PC-9 (cell line): Measurements from ENCODE around the gene ARF3. TPM values are rescaled to one million over a fixed set of nuclear protein-coding genes. Genes with fewer than 3 reads are reported as not detected.
A peak's percentile ranks its signal among the peaks of the same experiment; 100 is the strongest.

Source experiments
- BruUV-seq: library from RNA; stranded (reverse); fragments of 400-500 nt; replicated peaks from 2 replicates; lab custom pipeline; 2021; lab: Mats Ljungman, UMichigan
- CTCF ChIA-PET: fragments of 300-600 bp; sonication (Branson Sonifier 250); formaldehyde crosslinking; loops from one replicate; lab custom pipeline; 2022; ENCODE audit warnings: antibody characterized with exemption; lab: Charles Lee
- POLR2A ChIA-PET: fragments of 300-600 bp; sonication (Branson Sonifier 250); formaldehyde crosslinking; loops from one replicate; lab custom pipeline; 2022; ENCODE audit warnings: antibody characterized with exemption; ENCODE audit not compliant: unreplicated experiment; lab: Charles Lee
- DNase-seq, 2 experiments: peaks; one replicate each; pipeline versions ENCODE4 v3.0.0 to v3.0.0-alpha.2; 2015 to 2022; ENCODE audit warnings: mixed read lengths in 1 of 2
- H2AFZ ChIP-seq: fragments of 200-600 bp; sonication (generic); 2 replicates; pipeline ENCODE4 v1.8.1; 2017; ENCODE audit warnings: antibody characterized with exemption
- H3F3A ChIP-seq: fragments of 200-600 bp; sonication (generic); 2 replicates; pipeline ENCODE4 v1.8.1; 2017; ENCODE audit warnings: antibody characterized with exemption, mild to moderate bottlenecking, low read depth; ENCODE audit not compliant: insufficient read depth
- H3K27ac ChIP-seq: fragments of 200-600 bp; sonication (generic); 2 replicates; pipeline ENCODE4 v1.6.1; 2016; ENCODE audit warnings: mixed run types
- H3K27me3 ChIP-seq: fragments of 200-600 bp; sonication (generic); 2 replicates; pipeline ENCODE4 v1.6.1; 2016; ENCODE audit warnings: low read depth, mixed run types; ENCODE audit not compliant: insufficient read depth
- H3K36me3 ChIP-seq: fragments of 200-600 bp; sonication (generic); 2 replicates; pipeline ENCODE4 v1.6.1; 2016; ENCODE audit warnings: low read depth, mixed run types
- H3K4me1 ChIP-seq: fragments of 200-600 bp; sonication (generic); replicated peaks from 2 replicates; pipeline ENCODE4 v1.6.1; 2016; ENCODE audit warnings: mixed run types; ENCODE audit not compliant: insufficient read depth
- H3K4me2 ChIP-seq: fragments of 200-600 bp; sonication (generic); 2 replicates; pipeline ENCODE4 v1.6.1; 2017; ENCODE audit warnings: mixed run types
- H3K4me3 ChIP-seq: fragments of 200-600 bp; sonication (generic); 2 replicates; pipeline ENCODE4 v1.6.1; 2016; ENCODE audit warnings: mixed run types
- H3K79me2 ChIP-seq: fragments of 200-600 bp; sonication (generic); 2 replicates; pipeline ENCODE4 v1.6.1; 2017; ENCODE audit warnings: low read depth, mixed run types
- H3K9me2 ChIP-seq: fragments of 200-600 bp; sonication (generic); 2 replicates; pipeline ENCODE4 v1.8.1; 2017; ENCODE audit warnings: mild to moderate bottlenecking; ENCODE audit not compliant: insufficient read depth
- H3K9me3 ChIP-seq: fragments of 200-600 bp; sonication (generic); 2 replicates; pipeline ENCODE4 v1.8.1; 2016; ENCODE audit warnings: low read depth; ENCODE audit not compliant: insufficient read depth
- H4K20me1 ChIP-seq: fragments of 200-600 bp; sonication (generic); 2 replicates; pipeline ENCODE4 v1.8.1; 2017; ENCODE audit not compliant: insufficient read depth
- CTCF ChIP-seq: fragments of 200-600 bp; sonication (generic); conservative IDR thresholded peaks from 2 replicates; pipeline ENCODE4 v1.6.1; 2017; ENCODE audit warnings: mixed run types, antibody characterized with exemption, mild to moderate bottlenecking, moderate library complexity
- EZH2 ChIP-seq: fragments of 200-600 bp; sonication (generic); IDR thresholded peaks from 2 replicates; pipeline ENCODE4 v1.8.0; 2017; ENCODE audit warnings: antibody characterized with exemption, low read depth
- intact Hi-C: fragments of 100-400 bp; cut with micrococcal nuclease; formaldehyde crosslinking; loops from one replicate; pipeline ENCODE4 v1.10.0; 2022; ENCODE audit not compliant: unreplicated experiment
- total RNA-seq: library from RNA; stranded (reverse); gene quantifications from 2 replicates; pipeline ENCODE4 v1.2.3, GENCODE V29; 2021

Gene ARF3
- total RNA-seq, 1 experiment from 2014 or later = 205 TPM

GRCh38 chr12:48890657-48891418, 66.4 kb downstream of the ARF3 start:
- peak; percentile 41 to 78 for DNase-seq
- Histone ChIP-seq H3K9me3 (no peaks in the 10 kb centered on the region), H3K4me2 (peak overlapping the region; percentile 55), H3K27me3 (peaks cover 7% of the 10 kb centered on the region; the same call in 1 of the 2 replicates), H3K79me2 (no peaks in the 10 kb centered on the region), H3K4me1 (no peaks in the 10 kb centered on the region), H3F3A (no peaks in the 10 kb centered on the region; the same call in 1 of the 2 replicates), H3K36me3 (no peaks in the 10 kb centered on the region), H3K27ac (no peak overlapping the region), H3K9me2 (no peaks in the 10 kb centered on the region), H4K20me1 (no peaks in the 10 kb centered on the region), H2AFZ (no peak overlapping the region), H3K4me3 (no peak overlapping the region)
- ChIA-PET CTCF (interaction anchor here (0.6 to 2.3 kb wide), 9 partner anchors 16 to 151 kb away, joined by 3 to 19 read pairs (median 4); partner anchors contain the start of genes ARF3 and DDX23), POLR2A (interaction anchor here (0.6 kb wide), 1 partner anchor 25 kb away, joined by 5 read pairs; no protein-coding TSS in a partner anchor)
- TF ChIP-seq EZH2 (no peak), CTCF (peak; percentile 90)
- intact Hi-C loops = loop anchor here (1.0 kb wide), 1 partner anchor 38 kb away; no protein-coding TSS in a partner anchor
- BruUV-seq = no TSS peak

- Histone ChIP-seq H3K4me2 (no peak overlapping the region), H3K36me3 (no peaks in the 10 kb centered on the region), H2AFZ (no peak overlapping the region), H3K27ac (no peak overlapping the region), H3K9me2 (no peaks in the 10 kb centered on the region), H3K79me2 (no peaks in the 10 kb centered on the region), H3K4me1 (no peaks in the 10 kb centered on the region), H4K20me1 (no peaks in the 10 kb centered on the region), H3K4me3 (no peak overlapping the region), H3K27me3 (peaks cover 7% of the 10 kb centered on the region; the same call in 1 of the 2 replicates), H3F3A (no peaks in the 10 kb centered on the region; the same call in 1 of the 2 replicates), H3K9me3 (no peaks in the 10 kb centered on the region)
- TF ChIP-seq CTCF (no peak), EZH2 (no peak)
- intact Hi-C loops = loop anchor here (1.0 kb wide), 1 partner anchor 36 kb away; no protein-coding TSS in a partner anchor
- ChIA-PET CTCF (interaction anchor here (0.7 kb wide), 2 partner anchors 35 to 36 kb away, joined by 3 to 7 read pairs; no protein-coding TSS in a partner anchor), POLR2A (no interaction called here)
- BruUV-seq = no TSS peak
- DNase-seq = no peak
Observed at GRCh38 chr12:48889679-48890078, 67.6 kb downstream of the ARF3 start.

Other genes with a start within 250 kb of the ARF3 start
- 20.3 and 50.8 TPM in 2 replicates for gene CCNT1, start 240.8 kb downstream of the ARF3 start, total RNA-seq
- 48.3 and 61.9 TPM in 2 replicates for gene ADCY6, start 168.4 kb downstream of the ARF3 start, total RNA-seq
- gene CACNB3, start 139.0 kb downstream of the ARF3 start, total RNA-seq = 35.4 TPM in 2 replicates
- gene DDX23, start 105.3 kb downstream of the ARF3 start, total RNA-seq = 91.4 and 108 TPM in 2 replicates
- 2.7 and 4.0 TPM in 2 replicates for gene RND1, start 91.6 kb downstream of the ARF3 start, total RNA-seq
- gene FKBP11, start 32.0 kb downstream of the ARF3 start, total RNA-seq = 23.5 and 25.5 TPM in 2 replicates
- gene WNT10B, start 14.2 kb upstream of the ARF3 start, total RNA-seq = 0.73 TPM in 1 of 2 replicates, not detected in the other
- not detected in 2 replicates for gene WNT1, start 20.8 kb upstream of the ARF3 start, total RNA-seq
- 0.10 and 0.17 TPM in 2 replicates for gene DDN, start 41.9 kb upstream of the ARF3 start, total RNA-seq
- gene PRKAG1, start 61.3 kb upstream of the ARF3 start, total RNA-seq = 48.8 and 53.6 TPM in 2 replicates
- gene KMT2D, start 103.3 kb upstream of the ARF3 start, total RNA-seq = 94.0 and 97.9 TPM in 2 replicates
- gene RHEBL1, start 112.5 kb upstream of the ARF3 start, total RNA-seq = 2.9 and 3.4 TPM in 2 replicates
- 0.13 and 0.28 TPM in 2 replicates for gene DHH, start 137.3 kb upstream of the ARF3 start, total RNA-seq
- gene LMBR1L, start 153.4 kb upstream of the ARF3 start, total RNA-seq = 53.9 and 63.3 TPM in 2 replicates
- 930 and 1,061 TPM in 2 replicates for gene TUBA1B, start 173.9 kb upstream of the ARF3 start, total RNA-seq
- gene TUBA1A, start 231.6 kb upstream of the ARF3 start, total RNA-seq = 14.1 and 14.2 TPM in 2 replicates